Urothelium cell line (cell line): Measurements from ENCODE around the gene HYOU1.
A peak's percentile ranks its signal among the peaks of the same experiment; 100 is the strongest.
"Not testable (repeated sequence)": the region's sequence is repeated elsewhere in the genome, so short reads cannot be mapped to it uniquely, and the experiment has no call there.

Source experiments
- DNase-seq: peaks from one replicate; pipeline ENCODE4 v3.0.0; 2011; ENCODE audit warnings: low spot score, mixed read lengths
- FAIRE-seq: peaks from 2 replicates; lab custom pipeline; 2011; peaks lifted over from hg19 to GRCh38; lab: Jason Lieb, UNC

Gene HYOU1

DNA sequence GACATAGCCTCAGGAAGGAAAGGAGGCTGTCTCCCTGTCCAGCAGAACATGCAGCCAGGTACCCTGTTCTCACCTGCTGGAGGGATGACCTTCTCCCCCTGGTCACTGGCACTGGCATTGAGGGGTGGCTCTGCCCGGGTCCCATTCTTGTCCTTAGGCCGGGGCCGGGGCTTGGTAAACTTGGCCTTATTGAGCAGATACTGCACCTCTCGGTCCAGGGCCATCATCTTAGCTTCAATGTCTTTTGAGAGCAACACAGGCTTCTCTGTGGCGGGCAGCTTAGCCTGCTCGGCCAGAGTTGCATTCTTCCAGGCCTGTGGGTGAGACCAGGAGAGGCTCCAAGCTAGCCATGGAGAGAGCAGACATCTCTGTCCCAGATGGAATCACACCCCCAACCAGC lies 10.5 kb downstream of the HYOU1 start:
- DNase-seq (no peak), FAIRE-seq (no peak)

DNA sequence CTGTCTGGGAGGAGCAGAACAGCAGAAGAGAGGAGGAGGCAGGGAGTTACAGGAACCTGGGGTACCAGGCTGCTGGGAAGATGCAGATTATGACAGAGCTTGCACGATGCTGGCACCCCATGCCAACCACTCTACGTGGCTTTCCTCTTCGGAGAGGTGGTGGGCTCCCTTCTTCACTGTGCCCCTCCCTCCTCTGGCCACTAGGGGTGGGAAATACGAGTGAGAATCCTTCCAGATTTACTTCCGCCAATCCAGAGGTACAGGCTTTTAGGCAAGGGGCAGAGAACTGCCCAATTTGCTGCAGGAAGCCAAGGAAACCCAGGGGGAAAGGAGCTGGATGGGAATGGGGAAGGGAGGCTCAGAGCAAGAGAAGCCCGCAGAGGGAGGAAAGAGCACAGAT lies 12.3 kb downstream of the HYOU1 start:
- FAIRE-seq: no peak
- no peak for DNase-seq

DNA sequence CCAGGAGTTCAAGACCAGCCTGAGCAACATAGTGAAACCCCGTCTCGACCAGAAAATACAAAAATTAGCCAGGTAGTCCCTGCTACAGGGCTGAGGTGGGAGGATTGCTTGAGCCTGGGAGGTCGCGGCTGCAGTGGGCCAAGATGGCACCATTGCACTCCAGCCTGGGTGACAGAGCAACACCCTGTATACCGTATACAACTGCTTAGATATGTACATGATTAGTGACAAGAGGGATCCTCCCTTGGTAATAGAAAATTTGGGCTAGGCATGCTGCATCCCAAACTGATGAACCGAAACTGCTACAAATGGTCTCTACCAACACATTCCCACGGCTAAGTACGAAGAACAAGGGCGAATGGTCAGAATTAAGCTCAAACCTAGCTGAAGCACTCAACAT lies 14.1 kb downstream of the HYOU1 start:
- DNase-seq: no peak
- no peak for FAIRE-seq

DNA sequence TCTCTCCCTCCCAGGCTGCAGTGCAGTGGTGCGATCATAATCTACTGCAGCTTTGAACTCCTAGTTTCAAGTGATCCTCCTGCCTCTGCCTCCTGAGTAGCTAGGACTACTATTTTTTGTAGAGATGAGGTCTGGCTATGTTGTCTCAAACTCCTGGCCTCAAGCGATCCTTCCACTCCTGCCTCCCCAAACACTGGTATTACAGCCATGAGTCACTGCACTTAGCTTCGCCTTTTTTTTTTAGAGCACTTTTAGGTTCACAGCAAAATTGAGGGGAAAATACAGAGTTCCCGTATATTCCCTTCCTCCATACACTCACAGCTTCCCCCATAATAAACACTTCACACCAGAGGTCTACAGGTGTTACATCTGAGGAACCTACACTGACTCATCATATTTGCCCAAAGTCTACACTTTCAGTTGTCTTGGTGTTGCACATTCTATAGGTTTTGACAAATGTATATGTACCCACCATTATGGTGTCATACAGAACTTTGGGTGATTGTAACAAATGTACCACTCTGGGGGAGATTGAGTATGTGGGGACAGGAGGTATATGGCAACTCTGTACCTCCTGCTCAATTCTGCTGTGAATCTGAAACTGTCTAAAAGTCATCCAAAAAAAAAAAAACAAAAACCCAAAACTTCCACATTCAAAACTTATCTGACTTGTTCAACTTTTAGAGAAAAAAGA lies 15.0 kb downstream of the HYOU1 start:
- no peak for FAIRE-seq
- DNase-seq: no peak

DNA sequence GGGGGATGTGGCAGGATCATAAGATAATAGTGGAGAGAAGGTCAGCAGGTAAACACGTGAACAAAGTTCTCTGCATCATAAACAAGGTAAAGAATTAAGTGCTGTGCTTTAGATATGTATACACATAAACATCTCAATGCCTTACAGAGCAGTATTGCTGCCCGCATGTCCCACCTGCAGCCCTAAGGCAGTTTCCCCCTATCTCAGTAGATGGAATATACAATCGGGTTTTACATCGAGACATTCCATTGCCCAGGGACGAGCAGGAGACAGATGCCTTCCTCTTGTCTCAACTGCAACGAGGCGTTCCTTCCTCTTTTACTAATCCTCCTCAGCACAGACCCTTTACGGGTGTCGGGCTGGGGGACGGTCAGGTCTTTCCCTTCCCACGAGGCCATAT lies 17.5 kb downstream of the HYOU1 start:
- not testable (repeated sequence) for DNase-seq

DNA sequence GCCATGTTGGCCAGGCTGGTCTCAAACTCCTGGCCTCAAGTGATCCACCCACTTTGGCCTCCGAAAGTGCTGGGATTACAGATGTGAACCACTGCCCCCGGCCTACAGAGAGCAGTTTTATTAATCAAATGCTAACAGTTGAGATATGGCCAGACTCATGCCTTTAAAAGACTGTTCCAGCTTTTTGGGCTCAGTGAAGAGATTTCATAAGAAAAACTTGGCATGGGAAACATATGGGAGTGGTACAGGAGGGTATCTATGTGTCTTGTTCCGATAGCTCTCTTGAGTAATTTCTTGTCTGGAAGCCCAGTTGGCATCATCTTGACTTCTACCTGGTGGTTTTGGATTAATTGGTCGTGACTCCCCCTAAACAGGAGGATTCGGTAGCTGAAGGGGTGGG lies 18.1 kb downstream of the HYOU1 start:
- FAIRE-seq (no peak), DNase-seq (no peak)

More for the DNA sequence above, 17.5 kb downstream of the HYOU1 start:
- not testable (repeated sequence) for FAIRE-seq

DNA sequence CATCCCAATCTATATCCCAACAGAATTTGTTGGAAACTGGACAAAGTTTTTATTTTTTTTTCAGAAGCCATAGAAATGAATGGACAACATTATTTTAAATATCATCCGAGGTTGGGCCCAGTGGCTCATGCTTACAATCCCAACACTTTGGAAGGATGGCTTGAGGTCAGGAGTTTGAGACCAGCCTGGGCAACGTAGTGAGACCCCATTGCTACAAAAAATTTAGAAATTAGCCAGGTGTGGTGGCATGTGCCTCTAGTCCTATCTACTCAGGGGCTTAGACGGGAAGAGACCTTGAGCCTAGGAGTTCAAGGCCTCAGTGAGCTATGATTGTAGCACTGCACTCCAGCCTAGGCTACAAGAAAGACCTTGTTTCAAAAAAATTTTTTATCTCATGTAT lies 22.2 kb downstream of the HYOU1 start:
- no peak for FAIRE-seq

DNA sequence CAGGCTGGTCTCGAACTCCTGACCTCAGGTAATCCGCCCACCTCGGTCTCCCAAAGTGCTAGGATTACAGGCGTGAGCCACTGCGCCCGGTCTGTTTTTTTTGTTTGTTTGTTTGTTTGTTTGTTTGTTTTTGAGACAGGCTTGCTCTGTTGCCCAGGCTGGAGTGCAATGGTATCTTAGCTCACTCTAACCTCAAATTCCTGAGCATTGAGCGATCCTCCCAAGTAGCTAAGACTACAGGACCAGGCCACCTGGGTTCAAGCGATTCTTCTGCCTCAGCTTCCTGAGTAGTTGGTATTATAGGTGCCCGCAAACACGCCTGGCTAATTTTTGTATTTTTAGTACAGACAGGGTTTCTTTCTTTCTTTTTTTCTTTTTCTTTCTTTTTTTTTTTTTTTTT lies 23.6 kb downstream of the HYOU1 start:
- FAIRE-seq, DNase-seq: not testable (repeated sequence)

More for the DNA sequence above, 22.2 kb downstream of the HYOU1 start:
- DNase-seq: no peak

DNA sequence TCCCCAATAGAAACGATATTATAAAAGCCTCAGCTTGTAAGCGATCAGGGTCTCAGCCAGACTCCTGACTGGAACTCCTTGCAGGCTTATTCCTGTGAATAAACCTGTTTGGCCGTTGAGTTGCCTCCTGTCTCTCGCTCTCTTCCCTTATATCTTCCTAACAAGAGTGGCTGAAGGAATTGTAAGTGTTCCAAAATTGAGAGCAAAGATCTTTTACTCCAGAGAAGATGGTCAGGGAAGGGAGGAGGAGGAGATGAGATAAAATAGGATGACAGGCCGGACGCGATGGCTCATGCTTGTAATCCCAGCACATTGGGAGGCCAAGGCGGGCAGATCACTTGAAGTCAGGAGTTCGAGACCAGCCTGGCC lies 25.1 kb downstream of the HYOU1 start:
- no peak for DNase-seq
- FAIRE-seq: no peak

DNA sequence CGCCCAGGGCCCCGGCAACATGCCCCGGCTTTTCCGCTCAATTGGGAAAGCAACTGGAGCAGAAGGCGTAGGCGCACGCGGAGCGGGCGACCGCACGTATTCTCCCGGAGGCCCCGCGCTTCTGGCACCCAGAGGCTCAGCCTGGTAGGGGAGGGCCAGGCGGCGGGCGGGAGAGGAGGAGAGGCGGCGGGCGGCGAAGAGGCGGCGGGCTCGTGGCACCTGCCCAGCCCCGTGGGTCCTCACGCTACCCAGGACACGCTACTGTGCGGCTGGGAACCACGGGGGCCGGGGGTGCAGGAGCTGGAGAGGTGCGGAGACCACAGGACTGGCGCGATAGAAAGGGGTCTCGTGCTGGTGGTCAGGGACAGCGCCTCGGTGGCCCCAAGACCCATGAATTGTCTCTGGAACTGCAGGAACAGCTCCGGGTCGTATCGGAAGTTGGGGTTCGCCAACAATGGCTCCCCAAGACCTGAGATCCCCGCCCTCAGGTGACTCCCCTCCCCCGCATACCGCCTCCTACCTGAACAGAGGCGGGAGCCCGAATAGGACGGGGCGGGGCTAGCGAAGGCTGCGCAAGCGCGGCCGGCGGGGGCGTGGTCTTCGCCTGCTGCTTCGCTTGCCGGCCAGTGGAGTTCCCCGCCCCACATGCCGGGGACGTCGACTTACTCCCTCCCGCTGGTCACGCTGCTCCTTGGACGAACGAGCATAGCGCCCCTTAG lies 26.5 kb downstream of the HYOU1 start, which contains the start of gene SLC37A4:
TSS of gene SLC37A4 (minus strand) at position 549 of the 719 bp plus-strand sequence.
- no peak for FAIRE-seq

DNA sequence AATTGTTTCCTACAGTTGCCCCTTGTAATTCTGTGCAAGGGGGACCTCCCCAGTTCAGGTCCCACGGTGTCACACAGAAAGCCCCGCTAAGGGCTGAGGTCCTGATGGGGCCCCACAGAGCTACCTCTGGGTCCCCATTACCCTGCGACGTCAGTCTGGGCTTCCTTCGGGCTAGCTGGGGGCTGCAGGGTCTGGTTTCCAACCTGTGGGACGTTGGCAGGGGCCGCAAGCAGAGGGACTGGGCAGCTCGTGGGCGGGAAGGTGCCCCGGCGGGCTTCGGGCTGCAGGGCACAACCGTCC lies 27.0 kb downstream of the HYOU1 start:
- DNase-seq (no peak), FAIRE-seq (no peak)

More for the DNA sequence above, 26.5 kb downstream of the HYOU1 start, which contains the start of gene SLC37A4:
- peak; percentile 96 for DNase-seq

DNA sequence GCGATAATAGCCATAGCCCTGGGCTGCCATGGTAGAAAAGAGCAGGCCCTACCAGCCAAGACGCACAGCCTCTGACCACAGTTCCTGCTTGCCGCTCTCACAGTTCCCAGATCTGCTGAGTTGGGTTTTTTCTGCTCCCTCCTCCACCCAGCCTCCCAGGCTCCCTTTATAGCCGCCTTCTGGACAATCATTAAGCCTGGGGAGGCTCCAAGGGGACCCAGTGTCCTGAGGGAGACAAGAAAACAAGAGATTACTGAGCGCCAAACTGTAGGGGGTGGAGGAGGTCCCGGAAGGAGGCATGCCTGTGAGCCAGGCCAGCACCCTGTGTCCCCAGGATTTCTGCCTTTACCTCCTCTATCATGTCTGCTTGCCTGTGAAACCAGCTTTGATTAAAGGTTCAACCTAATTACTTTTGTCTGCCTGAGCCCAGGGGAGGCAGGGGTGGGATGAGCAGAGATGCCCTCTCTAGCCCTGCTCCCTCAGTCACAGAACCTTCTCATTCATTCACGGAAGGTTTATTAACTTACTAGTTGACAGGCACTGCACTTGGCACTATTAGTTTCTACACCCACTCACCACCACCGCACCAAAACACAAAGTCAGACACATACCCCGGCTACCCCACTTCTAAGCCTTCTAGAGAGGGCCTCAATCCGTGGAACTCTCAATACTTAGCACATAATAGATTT lies 27.5 kb downstream of the HYOU1 start:
- FAIRE-seq: no peak
- DNase-seq: no peak

DNA sequence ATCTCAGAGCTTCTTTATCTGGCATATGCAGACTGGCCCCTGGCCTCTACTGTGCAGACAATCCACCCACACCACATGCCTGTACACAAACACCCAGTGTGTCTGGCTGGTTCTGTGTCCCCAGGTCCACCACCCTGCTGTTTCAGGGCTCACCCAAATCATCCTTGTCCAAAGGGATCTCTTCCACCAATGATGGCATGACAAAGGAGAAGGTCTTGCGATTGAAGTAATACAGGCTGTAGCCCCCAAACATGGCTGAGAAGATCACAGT lies 28.0 kb downstream of the HYOU1 start:
- FAIRE-seq (no peak), DNase-seq (no peak)

DNA sequence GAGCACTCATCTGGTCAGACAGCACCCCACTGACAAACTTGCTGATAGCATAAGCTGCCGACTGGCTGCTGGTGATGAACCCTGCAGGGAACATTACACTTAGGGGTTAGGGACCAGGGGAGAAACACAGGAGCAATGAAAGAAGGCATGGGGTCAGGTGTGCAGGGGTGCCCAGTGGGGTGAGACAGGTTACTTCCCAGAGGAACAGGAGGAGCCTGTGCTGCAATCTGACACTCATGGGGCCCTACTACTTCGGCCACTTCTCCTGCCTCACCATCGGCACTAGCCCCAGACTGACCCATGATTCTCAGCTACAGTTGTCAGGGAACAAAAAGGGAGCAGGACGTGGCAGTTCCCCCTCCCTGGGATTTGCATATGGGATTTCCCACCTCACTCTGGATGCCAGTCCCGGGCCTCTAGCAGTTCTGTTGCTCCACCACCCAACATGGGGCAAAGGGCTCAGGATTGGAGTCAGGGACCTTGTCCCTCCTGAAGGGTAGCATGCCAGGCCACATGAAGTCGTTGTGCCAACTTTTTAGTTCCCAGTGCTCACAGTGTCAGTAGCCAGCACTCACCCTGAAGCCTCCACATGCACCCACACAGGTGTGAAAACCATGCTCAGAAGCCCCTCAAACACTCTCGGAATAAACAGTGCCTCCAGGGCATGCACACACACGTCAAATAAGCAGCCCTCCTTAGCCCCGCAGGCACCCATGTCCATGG lies 28.5 kb downstream of the HYOU1 start:
- DNase-seq: no peak
- no peak for FAIRE-seq

DNA sequence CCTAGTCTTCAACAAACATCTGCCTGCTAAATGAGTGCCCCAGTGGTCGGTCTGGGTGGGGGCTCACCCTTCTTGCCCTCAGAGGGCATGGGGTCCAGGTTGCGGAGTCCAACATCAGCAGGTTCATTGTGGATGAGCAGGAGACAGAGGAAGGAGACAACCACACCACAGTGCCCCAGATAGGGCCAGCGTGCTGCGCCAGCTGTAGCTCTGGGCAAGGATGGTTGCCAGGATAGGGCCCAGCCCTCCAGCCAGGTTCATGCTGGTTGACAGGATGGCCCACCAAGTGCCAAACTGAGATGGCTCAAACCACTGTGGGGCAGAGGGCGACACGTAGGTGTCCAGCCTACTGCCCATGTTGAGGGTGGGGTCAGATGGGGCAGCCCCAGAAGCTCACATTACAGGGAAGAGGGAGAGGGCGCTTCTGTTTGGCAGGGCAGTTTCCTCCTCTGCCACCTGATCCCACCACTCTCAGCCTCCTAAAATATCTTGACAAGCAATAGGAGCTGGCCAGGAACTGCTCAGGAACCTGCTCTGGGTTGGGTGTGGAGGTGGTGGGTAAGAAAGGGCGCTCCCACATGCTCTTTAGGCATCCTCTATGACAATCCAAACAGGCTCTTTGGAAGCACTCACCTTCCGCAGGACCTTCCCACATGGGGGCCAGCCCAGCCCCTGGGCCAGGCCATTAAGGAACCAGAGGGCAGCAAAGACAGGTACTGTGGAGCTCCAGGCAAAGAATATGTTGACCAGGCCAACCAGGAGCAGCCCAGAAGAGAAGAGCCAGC lies 29.3 kb downstream of the HYOU1 start:
- no peak for FAIRE-seq
- no peak for DNase-seq

DNA sequence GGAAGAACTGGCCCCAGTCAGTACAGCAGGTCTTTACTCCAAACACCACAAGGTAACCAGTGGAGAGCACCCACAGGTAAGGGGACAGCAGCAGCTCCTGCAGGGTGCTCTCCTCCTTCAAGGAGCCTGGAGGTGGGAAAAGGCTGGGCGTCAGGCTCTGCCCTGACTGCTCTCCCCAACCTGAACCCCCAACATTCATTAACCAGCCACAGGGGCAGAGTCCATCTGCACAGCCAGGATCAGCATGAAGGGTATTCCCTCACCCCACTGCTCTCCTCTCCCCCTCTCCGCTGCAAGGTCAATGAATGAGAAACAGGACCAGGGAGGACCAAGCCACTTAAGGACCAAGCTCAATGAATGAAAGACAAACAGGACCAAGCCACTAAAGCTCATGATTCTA lies 30.0 kb downstream of the HYOU1 start:
- DNase-seq (no peak), FAIRE-seq (no peak)

DNA sequence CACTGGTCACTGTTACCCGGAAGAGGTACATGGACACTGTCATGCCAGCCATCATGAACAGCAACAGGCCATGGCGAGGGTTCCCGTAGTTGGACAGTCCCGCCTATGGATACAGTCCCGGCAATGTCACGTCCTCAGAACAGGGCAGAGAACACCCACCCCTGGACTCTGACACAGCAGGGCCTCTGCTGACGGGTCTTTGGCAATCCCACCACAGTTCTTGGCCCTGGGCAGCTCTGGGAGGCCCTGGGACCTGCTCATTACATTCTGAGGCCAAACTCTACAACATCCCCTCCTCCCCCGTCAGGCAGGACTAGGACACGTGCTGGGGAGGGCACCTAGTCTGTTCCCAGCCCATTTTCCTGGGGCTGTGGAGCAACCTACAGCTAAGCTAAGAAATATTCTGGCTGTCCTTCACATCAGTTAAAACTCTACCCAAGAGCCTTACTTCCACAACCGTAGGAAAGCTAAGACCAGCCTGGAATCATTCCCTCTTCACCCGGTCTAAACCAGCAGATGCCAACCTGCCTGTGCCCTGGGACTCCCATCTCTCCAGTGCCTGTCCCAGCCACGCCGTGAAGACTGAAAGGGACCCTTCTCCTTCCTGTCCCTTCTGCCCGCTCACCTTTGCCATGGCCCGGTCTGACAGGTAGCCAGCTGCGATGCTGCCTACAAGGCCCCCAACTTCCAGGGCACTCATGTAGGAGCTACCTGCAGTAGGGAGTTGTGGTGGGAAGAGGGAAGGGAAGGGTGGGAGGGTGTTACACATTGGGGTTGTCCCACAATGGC lies 30.8 kb downstream of the HYOU1 start:
- no peak for DNase-seq
- FAIRE-seq: no peak

DNA sequence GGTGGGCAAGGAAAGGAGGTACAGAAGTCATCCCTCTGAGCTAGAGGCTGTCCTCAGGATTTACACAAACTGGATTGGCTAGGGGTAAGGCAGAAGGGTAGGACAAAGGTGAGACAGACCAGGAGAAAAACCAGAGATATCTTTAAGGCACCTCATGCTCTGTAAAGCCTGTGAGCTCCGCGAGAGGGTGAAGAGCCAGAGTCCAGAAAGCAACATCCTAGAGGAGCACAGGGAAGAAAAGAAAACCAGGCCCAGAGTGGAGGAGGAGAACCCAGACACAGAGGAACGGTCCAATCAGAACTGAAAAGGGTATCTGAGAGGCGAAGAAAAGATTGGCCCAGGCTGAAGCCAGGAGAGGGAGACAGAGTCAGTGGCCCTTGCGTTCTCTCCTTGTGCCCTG lies 31.5 kb downstream of the HYOU1 start:
- FAIRE-seq (no peak), DNase-seq (no peak)

DNA sequence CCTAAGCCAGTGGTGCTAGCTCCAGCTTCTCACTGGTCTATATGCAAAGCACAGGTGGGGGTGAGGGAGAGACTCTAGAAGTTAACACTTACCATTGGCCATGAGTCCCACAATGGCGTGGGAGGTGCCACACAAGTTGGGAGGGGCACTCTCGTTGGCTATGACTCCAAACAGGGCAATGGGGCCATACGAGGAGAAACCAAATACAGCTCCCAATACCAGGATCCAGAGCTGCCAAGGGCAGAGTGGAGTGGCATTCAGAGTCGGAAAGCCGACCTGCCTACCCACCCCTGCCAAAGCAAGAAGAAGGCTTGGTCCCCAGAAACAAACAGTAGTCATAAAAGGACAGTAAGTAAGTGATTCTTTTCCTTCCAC lies 31.9 kb downstream of the HYOU1 start:
- FAIRE-seq (no peak), DNase-seq (no peak)

DNA sequence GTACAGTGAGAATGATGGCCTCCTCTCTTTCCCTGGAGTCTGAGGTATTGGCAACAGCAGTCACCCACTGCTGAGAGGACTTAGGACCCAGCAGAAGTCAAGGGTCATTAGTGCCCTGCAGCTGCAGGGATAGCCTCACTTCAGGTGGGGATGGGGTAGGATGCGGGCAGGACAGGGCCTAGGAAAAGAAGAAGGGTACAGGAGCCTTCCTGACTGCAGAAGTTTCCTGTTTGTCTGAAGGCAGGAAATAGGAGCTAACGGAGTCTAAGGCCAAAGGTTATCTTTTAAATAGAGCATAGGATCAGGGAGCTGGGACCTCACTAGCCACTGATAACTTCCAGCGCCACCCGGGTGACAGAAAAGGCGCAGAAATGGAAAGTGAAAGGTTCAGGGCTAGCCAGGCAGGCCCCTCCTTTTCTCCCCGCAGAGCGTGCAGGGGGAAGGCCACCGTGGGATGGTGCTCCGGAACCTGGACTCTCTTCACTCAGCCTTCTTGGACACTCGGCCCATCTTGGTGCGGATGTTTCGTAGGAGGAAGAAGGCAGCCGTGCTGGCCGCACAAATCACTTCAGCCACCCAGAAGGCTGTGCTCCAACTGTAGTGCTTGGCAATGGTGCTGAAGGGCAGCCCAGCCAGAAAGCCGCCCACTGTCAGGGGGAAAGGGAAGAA lies 32.4 kb downstream of the HYOU1 start:
- FAIRE-seq (no peak), DNase-seq (no peak)
